ENCODE data around the gene COCH.
"Not testable (repeated sequence)": the region's sequence is repeated elsewhere in the genome, so short reads cannot be mapped to it uniquely, and the experiment has no call there.

COCH gene

GRCh38 chr14:30925254-30925653 lies 50.9 kb downstream of the COCH start:
- DNase-seq (ENCODE audit: low read depth) = no peak

GRCh38 chr14:30928462-30928861 lies 54.1 kb downstream of the COCH start:
- no peak for DNase-seq (ENCODE audit: low read depth)

- not testable (repeated sequence) for DNase-seq (ENCODE audit: low read depth)
Measured at GRCh38 chr14:30933937-30934336, 59.6 kb downstream of the COCH start.

GRCh38 chr14:30935445-30935844 lies 61.1 kb downstream of the COCH start:
- no peak for DNase-seq (ENCODE audit: low read depth)

- DNase-seq (ENCODE audit: low read depth) = no peak
Measured at GRCh38 chr14:30938617-30939016, 64.3 kb downstream of the COCH start.
